AG10803 (cell line): ENCODE data around the gene VRK3.
"Not testable (repeated sequence)": the region's sequence is repeated elsewhere in the genome, so short reads cannot be mapped to it uniquely, and the experiment has no call there.

ENCODE experiments used
- DNase-seq: peaks from one replicate; pipeline ENCODE4 v3.0.0; 2010; ENCODE audit warnings: low read depth
- H3K4me3 ChIP-seq: 2 replicates; pipeline ENCODE4 v1.5.1; 2011; ENCODE audit warnings: mild to moderate bottlenecking, low read length, control low read depth
- CTCF ChIP-seq: conservative IDR thresholded peaks from 2 replicates; pipeline ENCODE4 v1.5.1; 2011; ENCODE audit warnings: mild to moderate bottlenecking, low read length, control low read depth, inconsistent platforms

VRK3 gene

GRCh38 chr19:49972841-49973240 is 52.3 kb downstream of the VRK3 start:
- no peak overlapping the region for H3K4me3 ChIP-seq
- no peak for TF ChIP-seq CTCF
- no peak for DNase-seq

- TF ChIP-seq CTCF: no peak
- no peak for DNase-seq
These were observed 53.2 kb downstream of the VRK3 start for GRCh38 chr19:49971991-49972411.

GRCh38 chr19:49969355-49969754 is 55.8 kb downstream of the VRK3 start:
- not testable (repeated sequence) for DNase-seq, H3K4me3 ChIP-seq

More at GRCh38 chr19:49971991-49972411, 53.2 kb downstream of the VRK3 start:
- H3K4me3 ChIP-seq: no peak overlapping the region

GRCh38 chr19:49968279-49968922 is 56.8 kb downstream of the VRK3 start:
- TF ChIP-seq CTCF: no peak
- H3K4me3 ChIP-seq: no peak overlapping the region
- DNase-seq: no peak

GRCh38 chr19:49960980-49961379 is 64.2 kb downstream of the VRK3 start, which contains the start of gene SIGLEC11:
TSS of gene SIGLEC11 (minus strand) at chr19:49961172. CDS start at chr19:49961081, 91 bp downstream.
- not testable (repeated sequence) for DNase-seq, H3K4me3 ChIP-seq

- not testable (repeated sequence) for DNase-seq, H3K4me3 ChIP-seq
These were observed 65.3 kb downstream of the VRK3 start for GRCh38 chr19:49959892-49960291.

GRCh38 chr19:49958596-49958995 is 66.6 kb downstream of the VRK3 start:
- not testable (repeated sequence) for DNase-seq, H3K4me3 ChIP-seq

- DNase-seq, H3K4me3 ChIP-seq: not testable (repeated sequence)
These were observed 67.0 kb downstream of the VRK3 start for GRCh38 chr19:49958144-49958543.

GRCh38 chr19:49957262-49957915 is 67.8 kb downstream of the VRK3 start:
- no peak for TF ChIP-seq CTCF

GRCh38 chr19:49956115-49956495 is 69.1 kb downstream of the VRK3 start:
- no peak overlapping the region for H3K4me3 ChIP-seq
- no peak for TF ChIP-seq CTCF
- DNase-seq: no peak

More at GRCh38 chr19:49957262-49957915, 67.8 kb downstream of the VRK3 start:
- no peak overlapping the region for H3K4me3 ChIP-seq
- DNase-seq: no peak
